GM10847 (cell line): ENCODE data around the gene DDX19B.
A peak's percentile ranks its signal among the peaks of the same experiment; 100 is the strongest.

ENCODE experiments used
- POLR2A ChIP-seq: IDR thresholded peaks from 2 replicates; pipeline ENCODE4 v1.6.1; 2011; ENCODE audit not compliant: insufficient read length; ENCODE audit errors: extremely low read depth

Gene DDX19B

DNA sequence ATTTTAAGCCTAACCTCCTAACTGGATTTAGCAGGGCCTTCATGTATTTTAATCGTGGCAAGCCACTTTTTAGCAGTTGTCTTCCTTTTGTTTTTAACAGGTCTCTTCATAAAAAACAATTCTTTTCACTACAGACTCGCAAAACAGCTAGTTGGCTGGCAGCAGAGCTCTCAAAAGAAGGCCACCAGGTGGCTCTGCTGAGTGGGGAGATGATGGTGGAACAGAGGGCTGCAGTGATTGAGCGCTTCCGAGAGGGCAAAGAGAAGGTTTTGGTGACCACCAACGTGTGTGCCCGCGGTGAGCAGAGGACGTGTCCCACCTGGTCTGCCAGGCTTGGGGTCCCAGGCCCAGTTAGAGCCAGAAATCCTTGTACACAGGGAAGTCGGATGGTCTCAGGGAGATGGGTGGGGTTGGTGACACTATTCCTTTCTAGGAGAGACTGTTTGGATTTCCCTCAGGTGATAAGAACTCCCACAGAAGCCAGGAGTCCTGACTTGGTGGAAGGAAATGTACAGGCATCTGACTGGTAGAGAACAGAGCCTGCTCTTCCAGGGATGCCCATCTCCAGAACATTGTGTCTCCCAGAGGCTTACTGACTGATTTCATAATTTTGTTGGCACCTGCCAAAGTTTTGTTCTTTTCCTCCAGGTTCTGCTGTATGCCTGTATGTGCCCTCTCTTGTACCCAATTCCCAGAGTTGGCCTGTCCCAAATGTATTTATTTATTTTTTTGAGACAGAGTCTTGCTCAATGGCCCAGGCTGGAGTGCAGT, 32.8 kb downstream of the DDX19B start:
- TF ChIP-seq POLR2A: no peak

DNA sequence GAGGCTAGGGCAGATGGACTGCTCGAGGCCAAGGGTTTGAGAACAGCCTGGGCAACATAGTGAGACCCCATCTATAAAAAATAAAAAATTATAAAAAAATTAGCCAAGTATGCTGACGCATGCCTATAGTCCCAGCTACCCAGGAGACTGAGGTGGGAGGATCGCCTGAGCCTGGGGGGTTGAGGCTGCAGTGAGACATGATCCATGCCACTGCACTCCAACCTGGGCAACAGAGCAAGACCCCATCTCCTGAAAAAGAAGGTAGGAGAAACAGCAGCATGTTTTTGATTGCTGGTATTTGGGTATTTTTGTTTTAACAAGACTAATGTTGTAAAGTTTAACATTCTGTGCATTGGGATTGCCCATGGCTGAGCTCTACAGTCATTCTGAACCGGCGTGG, 38.8 kb downstream of the DDX19B start:
- TF ChIP-seq POLR2A: no peak

DNA sequence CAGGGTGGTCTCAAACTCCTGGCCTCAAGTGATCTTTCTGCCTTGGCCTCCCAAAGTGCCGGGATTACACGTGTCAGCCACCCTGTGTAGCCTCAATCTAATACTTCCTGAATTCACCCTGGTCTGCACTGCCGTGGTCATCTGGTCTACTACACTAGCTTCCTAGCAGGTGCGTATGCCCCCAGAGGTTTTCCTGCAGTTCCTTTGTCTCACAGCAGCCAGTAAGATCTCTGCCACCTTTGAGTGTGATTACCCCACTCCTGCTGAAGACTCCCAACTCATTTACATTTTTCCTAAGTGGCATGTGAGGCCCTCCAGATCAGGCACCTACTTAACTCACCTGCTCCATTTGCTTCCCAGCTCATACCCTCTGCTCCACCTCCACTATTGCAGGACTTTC, 42.6 kb downstream of the DDX19B start:
- TF ChIP-seq POLR2A: no peak

DNA sequence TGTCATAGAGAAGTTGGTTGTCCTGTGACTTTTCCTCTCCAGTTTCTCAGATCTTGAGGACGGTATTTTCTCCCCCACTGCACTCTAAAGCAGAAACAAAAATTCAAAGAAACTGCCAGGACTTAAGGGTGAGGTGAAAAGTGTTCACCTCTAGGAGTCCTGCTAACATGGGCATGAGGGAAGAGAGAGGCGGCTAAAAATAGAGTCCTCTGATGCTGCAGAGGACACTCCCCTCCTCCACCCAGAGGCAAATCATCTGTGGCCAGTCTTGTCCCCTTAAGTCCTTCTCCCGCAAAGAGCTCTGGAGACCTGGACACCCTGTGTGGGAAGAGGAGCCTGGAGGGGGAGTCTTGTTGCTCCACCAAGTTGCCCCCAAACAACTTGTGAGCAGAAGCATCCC, 43.0 kb downstream of the DDX19B start:
- no peak for TF ChIP-seq POLR2A

DNA sequence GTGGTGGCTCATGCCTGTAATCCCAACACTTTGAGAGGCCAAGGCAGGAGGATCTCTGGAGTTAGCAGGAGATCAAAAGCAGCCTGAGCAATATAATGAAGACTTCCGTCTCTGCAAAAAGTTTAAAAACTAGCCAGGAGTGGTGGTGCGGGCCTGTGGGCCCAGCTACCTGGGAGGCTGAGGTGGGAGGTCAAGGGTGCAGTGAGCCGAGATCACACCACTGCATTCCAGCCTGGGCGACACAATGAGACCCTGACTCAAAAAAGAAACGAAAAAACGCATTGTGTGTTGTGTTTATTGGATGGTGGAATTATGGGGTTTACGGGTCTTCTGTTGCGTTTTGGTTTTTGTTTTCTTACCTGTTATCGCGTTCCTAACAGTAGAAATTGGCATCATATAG, 46.9 kb downstream of the DDX19B start:
- TF ChIP-seq POLR2A: no peak

DNA sequence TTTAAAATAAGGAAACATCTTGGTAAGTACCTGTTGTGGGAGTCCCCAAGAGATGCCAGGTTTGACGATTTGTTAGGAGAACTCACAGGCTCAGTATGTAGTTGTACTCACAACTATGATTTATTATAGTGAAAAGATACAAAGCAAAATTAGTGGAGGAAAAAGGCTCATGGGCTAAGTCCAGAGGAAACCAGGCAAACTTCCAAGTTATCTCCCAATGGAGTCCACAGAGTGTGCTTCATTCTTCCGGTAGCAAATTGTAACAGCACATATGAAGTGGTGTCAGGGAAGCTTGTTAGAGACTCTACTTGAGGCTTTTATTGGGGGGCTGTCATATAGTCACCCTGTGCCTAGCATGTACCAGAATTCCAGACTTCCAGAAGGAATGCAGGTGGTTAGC, 50.0 kb downstream of the DDX19B start:
- no peak for TF ChIP-seq POLR2A

DNA sequence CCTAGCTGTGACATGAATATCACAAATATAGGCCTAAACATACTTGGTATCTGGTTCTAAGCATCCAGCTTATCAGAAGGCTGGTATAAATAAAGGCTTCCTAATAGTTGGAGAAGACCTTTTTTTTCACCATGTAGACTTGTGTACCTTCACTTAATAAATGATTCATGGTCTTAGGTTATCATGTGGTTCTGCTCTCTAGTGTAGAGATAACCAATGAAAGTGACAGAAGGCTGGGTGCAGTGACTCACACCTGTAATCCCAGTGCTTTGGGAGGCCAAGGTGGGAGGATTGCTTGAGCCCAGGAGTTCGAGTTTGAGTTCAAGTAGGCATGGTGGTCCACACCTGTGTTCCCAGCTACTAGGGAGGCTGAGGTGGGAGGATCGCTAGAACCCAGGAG, 50.8 kb downstream of the DDX19B start:
- TF ChIP-seq POLR2A: no peak

DNA sequence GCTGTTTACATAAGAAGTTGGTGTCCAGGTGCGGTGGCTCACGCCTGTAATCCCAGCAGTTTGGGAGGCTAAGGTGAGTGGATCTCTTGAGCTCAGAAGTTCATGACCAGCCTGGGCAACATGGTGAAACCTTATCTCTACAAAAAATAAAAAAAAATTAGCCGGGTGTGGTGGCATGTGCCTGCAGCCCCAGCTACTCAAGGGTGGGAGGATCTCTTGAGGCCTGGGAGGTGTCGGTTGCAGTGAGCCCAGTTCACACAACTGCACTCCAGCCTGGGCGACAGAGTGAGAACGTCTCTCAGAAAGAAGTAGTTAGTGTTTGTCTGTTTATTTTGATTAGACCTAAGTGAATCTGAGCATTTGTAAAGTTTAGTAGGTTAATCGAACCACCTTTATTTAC, 60.6 kb downstream of the DDX19B start:
- no peak for TF ChIP-seq POLR2A

DNA sequence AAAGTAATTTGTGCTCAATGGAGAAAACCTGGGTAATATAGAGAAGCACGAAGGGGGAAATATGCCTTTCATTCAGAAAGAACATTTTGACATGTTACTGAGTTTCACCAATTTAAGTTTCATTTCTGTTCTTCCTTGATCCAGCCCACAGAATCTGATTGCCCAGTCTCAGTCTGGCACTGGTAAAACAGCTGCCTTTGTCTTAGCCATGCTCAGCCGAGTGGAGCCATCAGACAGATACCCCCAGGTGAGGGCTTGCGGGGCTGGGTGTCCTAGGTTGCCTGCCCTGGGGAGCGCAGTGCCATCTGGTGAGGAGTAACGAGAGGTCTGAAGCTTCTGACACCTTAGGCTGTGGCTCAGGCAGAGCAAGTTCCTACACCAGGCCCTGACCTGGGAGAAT, 65.4 kb downstream of the DDX19B start:
- no peak for TF ChIP-seq POLR2A

DNA sequence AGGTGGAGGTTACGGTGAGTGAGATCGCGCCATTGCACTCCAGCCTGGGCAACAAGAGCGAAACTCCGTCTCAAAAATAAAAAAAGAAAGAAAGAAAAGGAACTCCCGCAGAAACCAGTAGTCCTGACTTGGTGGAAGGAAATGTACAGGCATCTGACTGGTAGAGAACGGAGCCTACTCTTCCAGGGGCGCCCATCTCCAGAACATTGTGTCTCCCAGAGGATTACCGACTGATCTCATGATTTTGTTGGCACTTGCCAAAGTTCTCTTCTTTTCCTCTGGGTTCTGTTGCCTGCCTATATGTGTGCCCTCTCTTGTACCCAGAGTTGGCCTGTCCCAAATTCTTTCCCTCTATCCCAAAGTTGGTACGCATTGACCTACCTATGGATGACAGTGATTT, 71.9 kb downstream of the DDX19B start:
- no peak for TF ChIP-seq POLR2A

DNA sequence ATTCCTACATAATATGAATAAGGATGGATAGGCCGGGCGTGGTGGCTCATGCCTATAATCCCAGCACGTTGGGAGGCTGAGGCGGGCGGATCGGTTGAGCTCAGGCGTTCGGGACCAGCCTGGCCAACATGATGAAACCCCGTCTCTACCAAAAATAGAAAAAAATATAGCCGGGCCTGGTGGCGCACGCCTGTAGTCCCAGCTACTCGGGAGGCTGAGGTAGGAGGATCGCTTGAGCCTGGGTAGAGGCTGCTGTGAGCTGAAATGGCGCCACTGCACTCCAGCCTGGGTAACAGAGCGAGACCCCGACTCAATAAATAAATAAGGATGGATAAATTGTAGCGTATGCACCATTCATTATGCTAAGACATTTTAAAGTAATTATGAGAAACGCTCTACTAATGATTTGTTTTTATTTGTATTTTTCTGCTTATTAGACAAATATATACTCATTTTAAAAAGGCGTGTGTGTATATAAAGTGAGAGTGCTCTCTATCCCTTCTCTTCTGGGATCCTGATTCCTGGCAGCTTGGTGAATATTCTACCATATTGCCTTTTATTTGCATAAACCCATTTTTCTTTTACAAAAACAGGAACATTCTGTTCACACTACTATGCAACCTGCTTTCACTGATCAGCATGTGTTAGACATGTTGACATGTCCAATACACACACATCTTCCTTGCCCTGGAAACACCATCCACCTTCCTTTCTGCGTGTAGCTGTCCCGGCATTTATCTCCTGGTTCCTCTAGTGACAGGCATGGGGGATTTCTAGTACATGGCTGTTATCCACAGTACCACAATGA, 74.1 kb downstream of the DDX19B start:
- TF ChIP-seq POLR2A: no peak

DNA sequence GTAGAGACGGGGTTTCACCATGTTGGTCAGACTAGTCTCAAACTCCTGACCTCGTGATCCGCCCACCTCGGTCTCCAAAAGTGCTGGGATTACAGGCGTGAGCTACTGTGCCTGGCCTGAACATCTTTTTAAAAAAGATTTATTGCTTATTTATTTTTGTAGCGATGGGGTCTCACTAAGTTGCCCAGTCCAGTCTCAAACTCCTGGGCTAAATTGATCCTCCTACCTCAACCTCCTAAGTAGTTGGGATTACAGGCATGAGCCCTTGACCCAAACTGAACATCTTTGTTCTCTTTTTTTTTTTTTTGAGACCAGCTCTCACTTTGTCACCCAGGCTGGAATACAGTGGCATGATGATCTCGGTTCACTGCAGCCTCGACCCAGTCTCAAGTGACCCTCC, 75.2 kb downstream of the DDX19B start:
- no peak for TF ChIP-seq POLR2A

DNA sequence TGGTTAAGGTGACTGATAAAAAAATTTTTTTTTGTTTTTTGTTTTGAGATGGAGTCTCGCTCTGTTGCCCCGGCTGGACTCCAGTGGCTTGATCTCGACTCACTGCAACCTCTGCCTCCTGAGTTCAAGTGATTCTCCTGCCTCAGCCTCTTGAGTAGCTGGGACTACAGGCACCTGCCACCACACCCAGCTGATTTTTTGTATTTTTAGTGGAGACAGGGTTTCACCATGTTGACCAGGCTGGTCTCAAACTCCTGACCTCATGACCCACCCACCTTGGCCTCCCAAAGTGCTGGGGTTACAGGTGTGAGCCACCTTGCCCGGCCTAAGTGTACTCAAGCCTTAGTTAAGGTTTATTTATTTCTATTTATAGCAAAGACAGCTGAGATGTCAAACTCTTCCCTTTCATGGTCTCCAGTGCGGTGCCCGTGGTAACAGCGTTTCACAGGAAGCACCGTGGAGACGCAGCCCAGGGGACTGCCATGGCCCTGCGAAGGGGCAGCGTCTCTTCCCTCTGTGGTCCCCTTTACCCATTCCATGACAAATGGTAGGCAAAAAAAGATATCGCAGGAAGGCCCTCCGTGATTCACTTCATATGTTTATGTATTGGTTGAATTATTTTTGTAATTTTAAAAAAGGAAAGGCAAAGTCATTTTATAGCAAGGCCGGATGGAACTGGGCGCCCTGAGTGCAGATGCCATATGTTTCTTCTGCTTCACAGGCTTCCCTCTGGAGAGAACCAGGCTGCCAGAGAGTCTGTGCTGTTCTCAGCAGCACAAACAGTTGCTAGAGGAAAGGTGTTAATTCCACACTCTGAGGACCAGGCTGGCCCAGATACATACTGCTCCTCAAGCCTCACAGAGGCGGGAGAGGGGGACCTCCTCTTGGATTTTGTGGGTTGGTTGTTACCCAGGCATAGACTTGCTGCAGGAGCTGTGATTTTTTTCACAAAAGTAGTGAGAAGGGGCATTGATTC, 76.9 kb downstream of the DDX19B start:
- no peak for TF ChIP-seq POLR2A

DNA sequence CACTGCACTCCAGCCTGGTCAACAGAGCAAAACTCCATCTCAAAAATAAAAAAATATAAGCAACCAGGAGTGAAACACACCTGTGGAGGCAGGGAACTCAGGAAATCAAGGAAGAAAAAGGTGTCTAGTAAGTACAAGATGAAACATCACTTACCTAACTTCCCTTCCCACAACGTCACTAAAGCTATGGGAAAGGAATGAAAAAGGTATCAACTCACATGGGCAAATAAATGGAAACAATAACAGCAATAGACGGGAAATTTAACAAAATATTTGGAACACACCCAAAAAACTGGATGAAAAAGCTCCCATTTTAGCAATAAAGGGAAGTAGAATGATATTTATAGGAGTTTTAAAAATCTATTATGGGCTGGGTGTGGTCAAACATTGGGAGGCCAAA, 78.8 kb downstream of the DDX19B start:
- no peak for TF ChIP-seq POLR2A

DNA sequence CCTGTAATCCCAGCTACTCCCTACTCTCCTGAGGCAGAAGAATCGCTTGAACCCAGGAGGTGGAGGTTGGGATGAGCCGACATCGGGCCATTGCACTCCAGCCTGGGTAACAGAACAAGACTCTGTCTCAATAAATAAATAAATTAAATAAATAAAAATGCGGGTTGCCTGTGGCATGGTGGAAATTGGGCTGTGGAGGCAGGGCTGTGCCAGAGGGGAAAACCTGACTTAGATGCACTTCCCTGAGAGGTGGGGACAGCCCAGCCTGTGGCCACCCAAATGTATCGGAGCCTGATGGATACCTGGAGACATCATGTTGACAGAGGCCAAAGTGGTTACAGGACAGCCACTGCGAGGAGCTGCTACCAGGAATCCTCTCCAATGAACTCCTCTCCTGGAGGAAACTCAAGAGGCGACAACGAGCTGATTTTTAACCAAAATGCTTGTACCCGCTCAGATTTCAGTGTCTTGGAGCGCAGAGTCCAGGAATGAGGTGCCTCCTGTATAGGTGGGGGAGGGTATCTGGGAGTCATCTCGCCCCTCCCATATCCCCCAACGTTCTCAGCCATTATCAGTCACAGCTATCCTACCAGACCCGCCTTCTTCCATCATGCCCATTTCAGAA, 80.0 kb downstream of the DDX19B start:
- no peak for TF ChIP-seq POLR2A

DNA sequence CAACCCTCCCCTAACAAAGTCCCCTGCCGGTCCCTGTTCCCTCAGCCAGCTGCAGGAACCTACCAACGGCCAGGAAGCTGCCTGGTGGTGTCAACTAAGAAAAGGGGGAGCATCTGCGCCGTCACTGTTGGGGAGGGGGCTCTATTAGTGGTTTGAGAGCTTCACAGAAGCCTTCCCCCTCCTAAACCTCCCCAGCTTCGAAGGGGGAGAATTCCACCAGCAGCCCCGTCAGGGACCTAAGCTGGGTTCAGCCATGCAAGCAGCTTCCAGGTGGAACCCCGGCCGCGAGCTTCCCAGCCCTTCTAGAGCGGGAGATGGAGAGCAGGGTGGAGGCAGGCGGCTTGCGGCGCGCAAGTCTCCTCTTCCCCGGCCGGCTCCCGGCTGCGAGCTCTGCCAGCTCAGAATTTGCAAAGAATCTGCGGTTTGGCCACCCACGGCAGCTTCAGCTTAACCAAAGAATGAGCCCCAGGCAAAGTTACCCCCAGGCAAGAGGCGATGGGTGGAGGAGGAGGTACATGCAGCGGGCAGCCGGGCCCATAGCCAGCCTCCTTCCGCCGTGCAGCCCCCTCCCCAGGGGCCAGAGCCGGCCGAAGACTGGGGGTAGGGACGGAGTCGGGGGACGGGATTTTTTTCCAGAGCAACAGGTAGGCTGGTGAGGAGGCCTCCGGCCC, 81.4 kb downstream of the DDX19B start:
- TF ChIP-seq POLR2A: peak; percentile 26
